OCI-LY3 (cell line): ENCODE measurements around the gene COX5A.

Experiments used
- CTCF ChIP-seq: fragments of 200-600, 300-600 bp; sonication (generic); IDR thresholded peaks from 2 replicates; pipeline ENCODE4 v1.5.1; 2014; ENCODE audit warnings: antibody characterized with exemption, low read length, low read depth
- EZH2phosphoT487 ChIP-seq: fragments of 200-600 bp; shearing (Covaris generic); IDR thresholded peaks from 2 replicates; pipeline ENCODE4 v1.6.1; 2018; ENCODE audit warnings: antibody characterized with exemption, mixed run types, low read depth

- no peak for TF ChIP-seq CTCF
- TF ChIP-seq EZH2phosphoT487: no peak
These were observed 44.3 kb upstream of the COX5A start for GRCh38 chr15:74982183-74982582.
